NCI-H774 (cell line): ENCODE measurements around the gene MAPT.

ENCODE experiments used
- DNase-seq: peaks from one replicate; lab custom pipeline; 2025; lab: John Stamatoyannopoulos, UW

Gene MAPT

GRCh38 chr17:45973946-45974859 lies 79.8 kb downstream of the MAPT start:
- no peak for DNase-seq

DNA sequence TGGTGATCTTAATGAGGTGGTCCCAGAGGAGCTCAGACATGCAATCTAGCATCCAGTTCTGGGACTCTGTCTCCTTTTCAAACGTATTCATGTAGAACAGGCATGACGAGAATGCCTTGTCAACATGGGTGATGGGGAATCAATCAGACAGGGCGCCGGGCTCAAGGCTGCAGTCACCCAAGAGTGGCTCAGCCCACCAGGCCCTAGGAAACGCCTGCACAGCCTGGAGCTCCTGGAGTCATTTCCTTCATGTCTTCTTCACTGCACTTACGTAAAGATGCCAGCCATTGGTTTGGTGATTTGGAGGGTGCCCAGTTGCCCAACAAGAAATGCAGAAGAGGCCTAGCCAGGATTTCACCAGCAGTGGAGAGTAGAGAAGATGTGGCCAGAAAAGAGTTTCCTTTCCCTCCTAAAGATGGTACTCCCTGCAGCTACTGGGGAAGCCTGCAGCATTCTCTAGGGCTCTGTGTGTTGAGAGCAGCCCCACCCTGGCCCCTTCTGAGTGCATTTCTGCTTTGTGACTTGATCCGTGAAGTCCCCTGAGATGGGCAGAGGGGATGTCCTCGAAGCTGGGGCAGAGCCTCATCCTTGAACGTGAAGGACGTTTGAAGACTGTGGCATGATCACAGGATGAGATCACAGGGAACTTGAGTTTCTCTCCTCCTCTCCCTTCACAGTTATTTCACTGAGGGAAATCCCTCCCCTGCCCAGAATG lies 80.7 kb downstream of the MAPT start:
- DNase-seq: no peak

- DNase-seq: no peak
Observed at GRCh38 chr17:45975640-45976295, 81.4 kb downstream of the MAPT start.

DNA sequence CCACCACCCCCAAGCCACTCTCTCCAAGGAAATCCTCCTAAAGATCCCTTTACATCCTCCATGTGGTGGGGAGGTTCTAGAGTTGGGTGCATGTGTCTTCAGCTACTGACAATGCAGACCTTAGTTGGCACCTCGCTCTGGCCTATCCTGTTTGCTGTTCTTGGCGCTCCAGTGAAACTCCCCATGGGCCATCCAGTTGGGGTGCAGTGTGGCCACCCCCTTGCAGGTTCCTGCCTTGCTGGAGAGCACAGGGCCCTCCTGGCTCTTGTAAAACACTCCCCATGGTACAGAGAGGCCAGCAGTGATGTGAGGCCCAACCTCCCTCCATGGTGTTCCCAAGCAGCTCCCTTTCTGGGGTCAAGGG lies 82.0 kb downstream of the MAPT start:
- DNase-seq: no peak

- DNase-seq: no peak
Observed at GRCh38 chr17:45976755-45977505, 82.6 kb downstream of the MAPT start.

DNA sequence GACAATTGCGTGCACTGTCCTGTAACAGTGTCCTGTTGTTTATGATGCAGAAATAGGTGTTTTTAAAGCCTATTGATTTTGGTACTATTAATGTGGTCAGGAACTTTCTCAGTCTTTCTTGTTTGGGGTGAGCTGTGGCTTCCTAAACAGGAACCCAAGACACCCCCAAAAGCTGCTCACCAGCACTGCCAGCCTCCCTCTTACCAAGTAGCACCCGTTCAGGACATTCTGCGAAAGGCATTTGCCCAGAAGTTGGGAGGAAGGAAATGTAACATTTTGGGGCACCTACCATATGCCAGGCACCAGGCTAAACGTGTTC lies 83.1 kb downstream of the MAPT start:
- DNase-seq: no peak

- DNase-seq: no peak
Observed at GRCh38 chr17:45977976-45978626, 83.7 kb downstream of the MAPT start.

DNA sequence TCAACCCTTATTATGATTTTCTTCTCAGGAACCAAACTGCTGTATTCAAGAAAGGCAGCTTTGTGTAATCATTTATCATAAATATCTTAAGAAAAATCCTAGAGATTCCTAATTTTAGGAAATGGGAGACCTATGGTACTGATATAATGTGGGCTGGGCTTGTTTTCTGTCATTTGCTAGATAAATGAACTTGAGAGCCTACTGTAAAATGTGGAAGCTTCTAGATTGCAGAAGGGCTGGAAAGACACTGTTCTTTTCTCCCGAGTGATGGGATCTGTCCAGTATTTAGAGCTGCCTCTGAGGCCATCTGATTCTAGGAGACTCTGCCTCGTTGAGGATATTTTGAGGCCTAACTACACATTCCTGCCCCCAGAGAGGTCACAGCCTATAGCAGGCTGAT lies 84.8 kb downstream of the MAPT start:
- no peak for DNase-seq

DNA sequence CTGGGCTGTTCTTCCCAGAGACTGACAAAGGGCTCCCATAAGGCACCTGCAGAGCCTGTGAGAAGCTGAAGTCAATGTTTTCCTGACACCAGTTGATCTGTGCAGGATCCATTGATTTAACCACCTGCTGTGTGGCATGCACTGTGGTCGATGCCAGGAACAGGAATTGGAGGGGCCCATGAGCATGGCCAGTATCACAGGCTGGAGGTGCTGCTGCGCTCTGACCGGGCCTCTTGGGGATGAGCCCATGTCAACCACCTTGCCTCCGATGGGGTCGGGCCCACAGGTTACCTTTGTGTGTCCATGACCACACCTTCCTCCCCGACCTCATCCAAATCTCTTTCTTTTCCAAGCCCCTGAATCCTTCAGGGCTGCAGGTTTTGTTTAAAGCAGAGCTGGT lies 86.5 kb downstream of the MAPT start:
- DNase-seq: no peak

- no peak for DNase-seq
Observed at GRCh38 chr17:45981306-45981705, 87.0 kb downstream of the MAPT start.

GRCh38 chr17:45982791-45983613 lies 88.6 kb downstream of the MAPT start:
- DNase-seq: no peak

DNA sequence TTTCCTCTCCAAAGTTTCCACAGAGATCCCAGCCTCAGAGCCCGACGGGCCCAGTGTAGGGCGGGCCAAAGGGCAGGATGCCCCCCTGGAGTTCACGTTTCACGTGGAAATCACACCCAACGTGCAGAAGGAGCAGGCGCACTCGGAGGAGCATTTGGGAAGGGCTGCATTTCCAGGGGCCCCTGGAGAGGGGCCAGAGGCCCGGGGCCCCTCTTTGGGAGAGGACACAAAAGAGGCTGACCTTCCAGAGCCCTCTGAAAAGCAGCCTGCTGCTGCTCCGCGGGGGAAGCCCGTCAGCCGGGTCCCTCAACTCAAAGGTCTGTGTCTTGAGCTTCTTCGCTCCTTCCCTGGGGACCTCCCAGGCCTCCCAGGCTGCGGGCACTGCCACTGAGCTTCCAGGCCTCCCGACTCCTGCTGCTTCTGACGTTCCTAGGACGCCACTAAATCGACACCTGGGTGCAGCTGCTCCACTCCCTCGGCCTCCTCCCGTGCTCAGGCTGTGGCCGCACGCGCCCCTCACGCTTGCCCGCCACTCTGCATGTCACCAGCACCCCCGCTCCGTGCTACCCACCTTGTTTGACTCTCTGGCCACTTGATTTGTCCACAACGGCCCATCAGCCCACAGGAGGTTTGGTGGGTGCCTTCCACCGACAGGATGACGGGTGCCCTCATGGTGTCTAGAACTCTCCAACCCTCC lies 89.4 kb downstream of the MAPT start:
- DNase-seq: no peak

- no peak for DNase-seq
Observed at GRCh38 chr17:45984368-45984767, 90.0 kb downstream of the MAPT start.

GRCh38 chr17:45985447-45985846 lies 91.1 kb downstream of the MAPT start:
- DNase-seq: no peak

DNA sequence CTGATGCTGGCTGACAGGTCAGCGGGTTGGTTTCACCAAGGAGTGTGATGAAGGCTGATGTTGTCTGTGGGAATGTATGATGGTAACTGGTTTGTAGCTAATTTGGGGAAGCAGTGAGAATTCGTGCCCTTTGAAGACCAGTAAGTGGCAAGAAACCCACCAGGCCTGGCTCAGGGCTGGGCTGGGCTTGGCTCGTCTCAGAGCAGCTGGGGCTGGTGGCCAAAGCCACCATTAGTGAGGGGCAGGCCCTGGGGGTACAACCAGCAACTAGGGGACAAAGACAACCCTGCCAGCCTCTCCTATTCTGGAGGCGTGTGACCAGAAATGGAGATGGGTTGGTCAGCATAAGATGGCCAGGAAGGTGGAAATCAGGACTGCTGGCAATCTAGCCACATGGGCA lies 91.7 kb downstream of the MAPT start:
- DNase-seq: no peak

DNA sequence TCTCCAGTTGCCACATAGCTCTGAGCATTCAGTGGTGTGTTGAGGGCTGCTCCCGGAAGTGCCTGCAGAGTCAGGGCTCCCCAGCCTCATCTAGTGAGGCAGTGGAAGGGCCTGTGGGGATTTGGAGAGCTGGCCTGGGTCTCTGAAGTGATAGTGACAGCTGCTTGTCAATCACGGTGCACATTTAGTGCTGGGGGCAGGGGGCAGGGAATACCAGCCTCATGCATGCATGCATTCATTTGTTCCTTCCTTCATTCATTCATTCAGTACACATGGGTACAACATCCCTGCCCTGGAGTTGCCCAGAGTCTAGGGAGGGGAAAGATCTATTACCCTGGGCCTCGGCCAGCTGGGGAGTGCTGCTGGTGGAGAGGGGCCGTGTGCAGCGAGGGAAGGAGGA lies 93.4 kb downstream of the MAPT start:
- DNase-seq: no peak

- no peak for DNase-seq
Observed at GRCh38 chr17:45989759-45990158, 95.4 kb downstream of the MAPT start.

- DNase-seq: no peak
Observed at GRCh38 chr17:45990886-45991285, 96.5 kb downstream of the MAPT start.

GRCh38 chr17:45991341-45991740 lies 97.0 kb downstream of the MAPT start:
- no peak for DNase-seq

GRCh38 chr17:45992175-45992574 lies 97.8 kb downstream of the MAPT start:
- no peak for DNase-seq
